ENCODE data around the gene PEAR1.

Gene PEAR1

DNA sequence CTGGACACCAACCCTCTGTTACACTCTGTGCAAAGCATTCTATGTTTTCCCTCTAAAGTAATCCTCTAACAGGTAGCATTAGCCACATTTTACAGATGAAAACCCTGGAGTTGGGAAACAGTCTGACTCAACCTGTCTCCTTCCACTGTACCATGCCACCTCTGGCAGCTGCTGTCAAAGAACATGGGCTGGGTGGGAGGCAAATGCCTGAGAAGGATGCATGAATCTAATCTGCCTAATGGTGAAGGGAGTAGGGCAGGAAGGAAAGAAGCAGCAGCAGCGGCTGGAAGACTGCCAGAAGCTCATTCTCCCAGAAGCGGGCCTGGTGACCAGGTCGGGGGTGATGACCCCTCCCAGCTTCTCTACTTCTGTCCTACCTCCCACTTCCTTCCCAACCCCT lies 48.7 kb downstream of the PEAR1 start:
- TF ChIP-seq EZH2 (IDR thresholded peaks at IDR 0.05; ENCODE audit: borderline replicate concordance, low read depth, low read length, severe bottlenecking), result no peak
- TF ChIP-seq, protein P1, sequence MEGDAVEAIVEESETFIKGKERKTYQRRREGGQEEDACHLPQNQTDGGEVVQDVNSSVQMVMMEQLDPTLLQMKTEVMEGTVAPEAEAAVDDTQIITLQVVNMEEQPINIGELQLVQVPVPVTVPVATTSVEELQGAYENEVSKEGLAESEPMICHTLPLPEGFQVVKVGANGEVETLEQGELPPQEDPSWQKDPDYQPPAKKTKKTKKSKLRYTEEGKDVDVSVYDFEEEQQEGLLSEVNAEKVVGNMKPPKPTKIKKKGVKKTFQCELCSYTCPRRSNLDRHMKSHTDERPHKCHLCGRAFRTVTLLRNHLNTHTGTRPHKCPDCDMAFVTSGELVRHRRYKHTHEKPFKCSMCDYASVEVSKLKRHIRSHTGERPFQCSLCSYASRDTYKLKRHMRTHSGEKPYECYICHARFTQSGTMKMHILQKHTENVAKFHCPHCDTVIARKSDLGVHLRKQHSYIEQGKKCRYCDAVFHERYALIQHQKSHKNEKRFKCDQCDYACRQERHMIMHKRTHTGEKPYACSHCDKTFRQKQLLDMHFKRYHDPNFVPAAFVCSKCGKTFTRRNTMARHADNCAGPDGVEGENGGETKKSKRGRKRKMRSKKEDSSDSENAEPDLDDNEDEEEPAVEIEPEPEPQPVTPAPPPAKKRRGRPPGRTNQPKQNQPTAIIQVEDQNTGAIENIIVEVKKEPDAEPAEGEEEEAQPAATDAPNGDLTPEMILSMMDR (IDR thresholded peaks at IDR 0.05; ENCODE audit: borderline replicate concordance, extremely low read depth, low read length, poor library complexity, severe bottlenecking), result no peak
- H2AFZ ChIP-seq (ENCODE audit: low read depth, low read length), result no peak overlapping the region
- no peak overlapping the region for H3K27ac ChIP-seq (ENCODE audit: low read length)
- ATAC-seq (ENCODE audit: insufficient read depth, low read depth) (no peak), DNase-seq (no peak)
- H3K9me3 ChIP-seq (ENCODE audit: insufficient read depth, low read length, severe bottlenecking), result no peaks in the 10 kb centered on the region
- H3K4me3 ChIP-seq (ENCODE audit: low read depth in 1 of 2, low read length in 2 of 2), result no peak overlapping the region
- no peak overlapping the region for H3K4me2 ChIP-seq (ENCODE audit: insufficient read depth, low read length)
- H3K79me2 ChIP-seq (ENCODE audit: insufficient read depth, low read length), result no peaks in the 10 kb centered on the region
- H3K36me3 ChIP-seq (ENCODE audit: insufficient read depth, low read length), result no peaks in the 10 kb centered on the region
- H3K27me3 ChIP-seq (ENCODE audit: insufficient read depth, low read length, poor library complexity), result peaks cover 30% of the 10 kb centered on the region
- no peaks in the 10 kb centered on the region; the same call in 1 of the 2 replicates for H4K20me1 ChIP-seq (ENCODE audit: insufficient read depth, low read length)
- H3K9ac ChIP-seq (ENCODE audit: low read depth, low read length), result no peak overlapping the region
- no peaks in the 10 kb centered on the region for H3K4me1 ChIP-seq (ENCODE audit: insufficient read depth, low read length)

DNA sequence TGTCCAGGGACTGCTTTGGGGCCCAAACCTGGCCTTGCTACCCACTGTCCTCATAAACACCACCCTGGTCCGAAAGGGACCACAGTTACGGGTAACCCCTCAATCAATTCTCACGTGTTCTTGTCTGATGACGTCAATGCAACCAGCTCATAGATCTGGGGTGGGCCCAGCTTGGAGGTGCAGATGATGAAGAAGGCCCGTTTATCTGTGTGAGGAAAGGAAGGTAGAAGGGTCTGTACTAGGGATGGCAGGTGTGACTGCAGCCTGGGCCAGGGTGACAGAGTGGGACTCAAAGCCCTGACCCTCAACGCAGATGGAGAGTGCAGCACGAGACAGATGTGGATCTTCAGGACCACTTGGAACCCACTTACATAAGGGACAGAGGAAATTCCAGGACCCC lies 49.1 kb downstream of the PEAR1 start:
- Histone ChIP-seq H3K27me3 (ENCODE audit: insufficient read depth, low read length, poor library complexity) (peaks cover 30% of the 10 kb centered on the region), H3K4me1 (ENCODE audit: insufficient read depth, low read length) (no peaks in the 10 kb centered on the region), H3K79me2 (ENCODE audit: insufficient read depth, low read length) (no peaks in the 10 kb centered on the region), H3K4me2 (ENCODE audit: insufficient read depth, low read length) (no peak overlapping the region), H4K20me1 (ENCODE audit: insufficient read depth, low read length) (no peaks in the 10 kb centered on the region; the same call in 1 of the 2 replicates), H3K9me3 (ENCODE audit: insufficient read depth, low read length, severe bottlenecking) (no peaks in the 10 kb centered on the region), H3K27ac (ENCODE audit: low read length) (no peak overlapping the region), H2AFZ (ENCODE audit: low read depth, low read length) (no peak overlapping the region), H3K36me3 (ENCODE audit: insufficient read depth, low read length) (no peaks in the 10 kb centered on the region), H3K9ac (ENCODE audit: low read depth, low read length) (no peak overlapping the region), H3K4me3 (ENCODE audit: low read depth in 1 of 2, low read length in 2 of 2) (no peak overlapping the region)
- DNase-seq (no peak), ATAC-seq (ENCODE audit: insufficient read depth, low read depth) (no peak)
- TF ChIP-seq, protein P1 (IDR thresholded peaks at IDR 0.05; ENCODE audit: borderline replicate concordance, extremely low read depth, low read length, poor library complexity, severe bottlenecking), result no peak
- no peak for TF ChIP-seq EZH2 (IDR thresholded peaks at IDR 0.05; ENCODE audit: borderline replicate concordance, low read depth, low read length, severe bottlenecking)

GRCh38 chr1:156943756-156944155 lies 50.2 kb downstream of the PEAR1 start:
- Histone ChIP-seq H3K36me3 (ENCODE audit: insufficient read depth, low read length) (no peaks in the 10 kb centered on the region), H3K4me3 (ENCODE audit: low read depth in 1 of 2, low read length in 2 of 2) (no peak overlapping the region), H2AFZ (ENCODE audit: low read depth, low read length) (no peak overlapping the region), H3K27me3 (ENCODE audit: insufficient read depth, low read length, poor library complexity) (peaks cover 27% of the 10 kb centered on the region), H3K27ac (ENCODE audit: low read length) (no peak overlapping the region), H3K9me3 (ENCODE audit: insufficient read depth, low read length, severe bottlenecking) (no peaks in the 10 kb centered on the region), H3K9ac (ENCODE audit: low read depth, low read length) (no peak overlapping the region), H3K4me1 (ENCODE audit: insufficient read depth, low read length) (no peaks in the 10 kb centered on the region), H4K20me1 (ENCODE audit: insufficient read depth, low read length) (no peaks in the 10 kb centered on the region; the same call in 1 of the 2 replicates), H3K4me2 (ENCODE audit: insufficient read depth, low read length) (no peak overlapping the region), H3K79me2 (ENCODE audit: insufficient read depth, low read length) (no peaks in the 10 kb centered on the region)
- no peak for ATAC-seq (ENCODE audit: insufficient read depth, low read depth)
- TF ChIP-seq, protein P1 (IDR thresholded peaks at IDR 0.05; ENCODE audit: borderline replicate concordance, extremely low read depth, low read length, poor library complexity, severe bottlenecking), result no peak
- TF ChIP-seq EZH2 (IDR thresholded peaks at IDR 0.05; ENCODE audit: borderline replicate concordance, low read depth, low read length, severe bottlenecking), result no peak
- no peak for DNase-seq

DNA sequence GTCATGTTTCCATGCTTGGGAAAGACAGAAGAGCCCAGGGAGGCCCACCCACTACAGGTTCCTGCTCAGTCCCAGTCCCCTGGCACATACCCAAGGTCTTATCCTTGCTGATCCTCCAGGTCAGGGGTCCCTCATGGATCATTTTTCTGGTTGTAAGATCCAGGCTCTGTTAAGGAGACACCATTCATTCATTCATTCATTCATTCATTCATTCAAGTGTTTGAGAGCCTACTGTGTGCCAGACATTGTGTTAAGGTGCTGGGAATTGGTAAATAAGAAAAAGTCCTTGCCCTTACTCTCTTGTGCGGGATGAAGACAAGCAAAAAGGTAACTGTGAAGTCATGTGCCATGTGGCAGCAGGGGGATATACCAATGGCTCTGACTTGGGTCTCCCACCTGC lies 50.8 kb downstream of the PEAR1 start:
- DNase-seq, result no peak
- Histone ChIP-seq H4K20me1 (ENCODE audit: insufficient read depth, low read length) (no peaks in the 10 kb centered on the region; the same call in 1 of the 2 replicates), H3K4me3 (ENCODE audit: low read depth in 1 of 2, low read length in 2 of 2) (no peak overlapping the region), H3K27me3 (ENCODE audit: insufficient read depth, low read length, poor library complexity) (peaks cover 24% of the 10 kb centered on the region), H3K9ac (ENCODE audit: low read depth, low read length) (no peak overlapping the region), H3K4me2 (ENCODE audit: insufficient read depth, low read length) (no peak overlapping the region), H3K27ac (ENCODE audit: low read length) (no peak overlapping the region), H3K4me1 (ENCODE audit: insufficient read depth, low read length) (no peaks in the 10 kb centered on the region), H3K9me3 (ENCODE audit: insufficient read depth, low read length, severe bottlenecking) (no peaks in the 10 kb centered on the region), H2AFZ (ENCODE audit: low read depth, low read length) (no peak overlapping the region), H3K79me2 (ENCODE audit: insufficient read depth, low read length) (no peaks in the 10 kb centered on the region), H3K36me3 (ENCODE audit: insufficient read depth, low read length) (no peaks in the 10 kb centered on the region)
- no peak for ATAC-seq (ENCODE audit: insufficient read depth, low read depth)
- TF ChIP-seq, protein P1 (IDR thresholded peaks at IDR 0.05; ENCODE audit: borderline replicate concordance, extremely low read depth, low read length, poor library complexity, severe bottlenecking), result no peak
- TF ChIP-seq EZH2 (IDR thresholded peaks at IDR 0.05; ENCODE audit: borderline replicate concordance, low read depth, low read length, severe bottlenecking), result no peak
